GM12878 (cell line): ENCODE data around the gene PGA3. TPM values are rescaled to one million over a fixed set of nuclear protein-coding genes. Genes with fewer than 3 reads are reported as not detected.

ENCODE experiments used
- GATAD2B ChIP-seq: fragments of 450-650 bp; conservative IDR thresholded peaks from 2 replicates; pipeline ENCODE4 v1.6.1; 2017; ENCODE audit warnings: low read depth, mild to moderate bottlenecking, moderate library complexity
- LARP7 ChIP-seq: fragments of 450-650 bp; IDR thresholded peaks from 2 replicates; pipeline ENCODE4 v1.6.1; 2017; ENCODE audit warnings: mild to moderate bottlenecking
- NFYB ChIP-seq: IDR thresholded peaks from 2 replicates; pipeline ENCODE4 v1.6.1; 2011; ENCODE audit warnings: low read depth, mild to moderate bottlenecking, low read length, improper control_type of control experiment, moderate library complexity; ENCODE audit not compliant: insufficient read depth
- polyA plus RNA-seq, 11 experiments: library from polyadenylated mRNA; depleted of rRNA in 4 of 11; unstranded in 6 of 11; stranded (reverse) in 5 of 11; fragments of >200 nt; fragmentation: Nextera tagmentation in 4 of 11; fragmentation: Illumina TruSeq in 1 of 11; extraction: Ambion mirVana in 4 of 11; extraction: Trizol in 1 of 11; gene quantifications; 1 replicate in 1 of 11; 2 replicates in 10 of 11; pipeline versions ENCODE4 v1.2.1 to v1.2.3, GENCODE V29; 2011 to 2016; ENCODE audit warnings: inconsistent platforms in 2 of 11, missing spikeins in 2 of 11, low read depth in 1 of 11
- total RNA-seq, 4 experiments: library from RNA; depleted of rRNA in 3 of 4; stranded (reverse); fragments of >200 nt in 3 of 4; fragmentation: Illumina TruSeq in 1 of 4; extraction: Trizol in 1 of 4; gene quantifications; 2 replicates each; pipeline versions ENCODE4 v1.2.1 to v1.2.3, GENCODE V29; 2013 to 2021
- TF ChIP-seq, protein P1 (sequence below): fragments of 150-350 bp; IDR thresholded peaks from 2 replicates; pipeline ENCODE4 v1.6.1; 2014; ENCODE audit warnings: mild to moderate bottlenecking, low read depth, low read length

Gene PGA3
- total and polyA plus RNA-seq, 10 of the 15 experiments (the other 5 are each of a cell fraction or from before 2014, with no cell fraction given) = not detected

DNA sequence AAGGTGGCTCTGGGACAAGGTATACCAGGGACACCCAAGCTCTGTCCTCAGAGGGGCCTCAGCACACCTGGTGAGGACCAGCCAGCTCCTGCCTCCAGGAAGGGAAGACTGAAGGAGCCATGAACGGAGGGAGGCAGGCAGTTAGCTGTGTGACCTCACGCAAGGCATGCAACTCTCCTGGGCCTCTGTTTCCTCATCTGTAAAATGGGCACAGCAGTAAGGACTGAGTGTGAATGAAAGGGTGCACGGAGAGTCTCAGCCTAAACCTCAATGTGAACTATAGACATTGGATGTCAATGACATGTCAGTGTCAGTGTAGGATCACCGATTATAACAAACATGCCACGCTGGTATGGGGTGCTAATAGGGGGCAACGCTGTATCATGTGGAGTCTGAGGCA lies 56.0 kb downstream of the PGA3 start (continued):
- TF ChIP-seq, protein P1, sequence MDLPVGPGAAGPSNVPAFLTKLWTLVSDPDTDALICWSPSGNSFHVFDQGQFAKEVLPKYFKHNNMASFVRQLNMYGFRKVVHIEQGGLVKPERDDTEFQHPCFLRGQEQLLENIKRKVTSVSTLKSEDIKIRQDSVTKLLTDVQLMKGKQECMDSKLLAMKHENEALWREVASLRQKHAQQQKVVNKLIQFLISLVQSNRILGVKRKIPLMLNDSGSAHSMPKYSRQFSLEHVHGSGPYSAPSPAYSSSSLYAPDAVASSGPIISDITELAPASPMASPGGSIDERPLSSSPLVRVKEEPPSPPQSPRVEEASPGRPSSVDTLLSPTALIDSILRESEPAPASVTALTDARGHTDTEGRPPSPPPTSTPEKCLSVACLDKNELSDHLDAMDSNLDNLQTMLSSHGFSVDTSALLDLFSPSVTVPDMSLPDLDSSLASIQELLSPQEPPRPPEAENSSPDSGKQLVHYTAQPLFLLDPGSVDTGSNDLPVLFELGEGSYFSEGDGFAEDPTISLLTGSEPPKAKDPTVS = no peak
- TF ChIP-seq NFYB = no peak
- no peak for TF ChIP-seq GATAD2B
- TF ChIP-seq LARP7 = no peak
- TF ChIP-seq, all 136 proteins: peak for 0

Other genes starting within 250 kb of the PGA3 start
Only the 7 nearest of the 13 such genes appear.
- gene CD5, start 101.0 kb upstream of the PGA3 start, total RNA-seq (2014; rRNA removed) = 0.17 and 0.22 TPM in 2 replicates
- gene CD5, start 101.0 kb upstream of the PGA3 start, total RNA-seq (2014; rRNA removed; fragmentation: Illumina TruSeq; extraction: Trizol) = 0.04 and 0.09 TPM in 2 replicates
- gene CD5, start 101.0 kb upstream of the PGA3 start, total RNA-seq (2021) = 0.58 and 0.87 TPM in 2 replicates
- gene CD5, start 101.0 kb upstream of the PGA3 start, polyA plus RNA-seq (2011; rRNA removed) = not detected in 2 replicates
- gene CD5, start 101.0 kb upstream of the PGA3 start, polyA plus RNA-seq (2014; fragmentation: Illumina TruSeq; extraction: Trizol) = 0.16 and 0.17 TPM in 2 replicates
- gene CD5, start 101.0 kb upstream of the PGA3 start, polyA plus RNA-seq (2014; fragmentation: Nextera tagmentation; extraction: Ambion mirVana) = under 1 TPM in 1 of 2 experiments, not detected in 1; 0.02 TPM
- gene CD5, start 101.0 kb upstream of the PGA3 start, polyA plus RNA-seq (2014; rRNA removed) = 0.18 and 0.19 TPM in 2 replicates
- under 1 TPM; 0.23 to 0.35 TPM for gene CD5, start 101.0 kb upstream of the PGA3 start, polyA plus RNA-seq (2016; fragmentation: Nextera tagmentation; extraction: Ambion mirVana)
- 7.4 and 8.6 TPM in 2 replicates for gene VPS37C, start 42.1 kb upstream of the PGA3 start, total RNA-seq (2014; rRNA removed)
- gene VPS37C, start 42.1 kb upstream of the PGA3 start, total RNA-seq (2014; rRNA removed; fragmentation: Illumina TruSeq; extraction: Trizol) = 4.1 and 4.8 TPM in 2 replicates
- gene VPS37C, start 42.1 kb upstream of the PGA3 start, total RNA-seq (2021) = 15.6 and 16.5 TPM in 2 replicates
- 5.1 and 7.0 TPM in 2 replicates for gene VPS37C, start 42.1 kb upstream of the PGA3 start, polyA plus RNA-seq (2011; rRNA removed)
- gene VPS37C, start 42.1 kb upstream of the PGA3 start, polyA plus RNA-seq (2014; fragmentation: Illumina TruSeq; extraction: Trizol) = 2.2 and 5.0 TPM in 2 replicates
- gene VPS37C, start 42.1 kb upstream of the PGA3 start, polyA plus RNA-seq (2014; fragmentation: Nextera tagmentation; extraction: Ambion mirVana) = under 1 TPM; 0.39 to 0.88 TPM
- 8.6 and 9.0 TPM in 2 replicates for gene VPS37C, start 42.1 kb upstream of the PGA3 start, polyA plus RNA-seq (2014; rRNA removed)
- 1 to 10 TPM; 8.7 to 9.6 TPM for gene VPS37C, start 42.1 kb upstream of the PGA3 start, polyA plus RNA-seq (2016; fragmentation: Nextera tagmentation; extraction: Ambion mirVana)
- not detected in 2 replicates for gene PGA4, start 18.8 kb downstream of the PGA3 start, total RNA-seq (2014; rRNA removed)
- not detected in 2 replicates for gene PGA4, start 18.8 kb downstream of the PGA3 start, total RNA-seq (2014; rRNA removed; fragmentation: Illumina TruSeq; extraction: Trizol)
- not detected in 2 replicates for gene PGA4, start 18.8 kb downstream of the PGA3 start, total RNA-seq (2021)
- not detected in 2 replicates for gene PGA4, start 18.8 kb downstream of the PGA3 start, polyA plus RNA-seq (2011; rRNA removed)
- gene PGA4, start 18.8 kb downstream of the PGA3 start, polyA plus RNA-seq (2014; fragmentation: Illumina TruSeq; extraction: Trizol) = not detected in 2 replicates
- not detected for gene PGA4, start 18.8 kb downstream of the PGA3 start, polyA plus RNA-seq (2014; fragmentation: Nextera tagmentation; extraction: Ambion mirVana)
- not detected in 2 replicates for gene PGA4, start 18.8 kb downstream of the PGA3 start, polyA plus RNA-seq (2014; rRNA removed)
- gene PGA4, start 18.8 kb downstream of the PGA3 start, polyA plus RNA-seq (2016; fragmentation: Nextera tagmentation; extraction: Ambion mirVana) = not detected
- gene PGA5, start 37.7 kb downstream of the PGA3 start, total RNA-seq (2014; rRNA removed) = not detected in 2 replicates
- not detected in 2 replicates for gene PGA5, start 37.7 kb downstream of the PGA3 start, total RNA-seq (2014; rRNA removed; fragmentation: Illumina TruSeq; extraction: Trizol)
- not detected in 2 replicates for gene PGA5, start 37.7 kb downstream of the PGA3 start, total RNA-seq (2021)
- not detected in 2 replicates for gene PGA5, start 37.7 kb downstream of the PGA3 start, polyA plus RNA-seq (2011; rRNA removed)
- not detected in 2 replicates for gene PGA5, start 37.7 kb downstream of the PGA3 start, polyA plus RNA-seq (2014; fragmentation: Illumina TruSeq; extraction: Trizol)
- gene PGA5, start 37.7 kb downstream of the PGA3 start, polyA plus RNA-seq (2014; fragmentation: Nextera tagmentation; extraction: Ambion mirVana) = not detected
- not detected in 2 replicates for gene PGA5, start 37.7 kb downstream of the PGA3 start, polyA plus RNA-seq (2014; rRNA removed)
- gene PGA5, start 37.7 kb downstream of the PGA3 start, polyA plus RNA-seq (2016; fragmentation: Nextera tagmentation; extraction: Ambion mirVana) = not detected
- gene VWCE, start 91.8 kb downstream of the PGA3 start, total RNA-seq (2014; rRNA removed) = 1.3 and 2.5 TPM in 2 replicates
- 1.0 TPM in 2 replicates for gene VWCE, start 91.8 kb downstream of the PGA3 start, total RNA-seq (2014; rRNA removed; fragmentation: Illumina TruSeq; extraction: Trizol)
- gene VWCE, start 91.8 kb downstream of the PGA3 start, total RNA-seq (2021) = 2.7 and 4.0 TPM in 2 replicates
- gene VWCE, start 91.8 kb downstream of the PGA3 start, polyA plus RNA-seq (2011; rRNA removed) = 1.2 and 2.1 TPM in 2 replicates
- gene VWCE, start 91.8 kb downstream of the PGA3 start, polyA plus RNA-seq (2014; fragmentation: Illumina TruSeq; extraction: Trizol) = 0.62 and 2.4 TPM in 2 replicates
- gene VWCE, start 91.8 kb downstream of the PGA3 start, polyA plus RNA-seq (2014; fragmentation: Nextera tagmentation; extraction: Ambion mirVana) = under 1 TPM; 0.10 to 0.29 TPM
- 3.2 and 4.0 TPM in 2 replicates for gene VWCE, start 91.8 kb downstream of the PGA3 start, polyA plus RNA-seq (2014; rRNA removed)
- 1 to 10 TPM; 4.8 to 4.9 TPM for gene VWCE, start 91.8 kb downstream of the PGA3 start, polyA plus RNA-seq (2016; fragmentation: Nextera tagmentation; extraction: Ambion mirVana)
- 241 and 250 TPM in 2 replicates for gene DDB1, start 129.6 kb downstream of the PGA3 start, total RNA-seq (2014; rRNA removed)
- gene DDB1, start 129.6 kb downstream of the PGA3 start, total RNA-seq (2014; rRNA removed; fragmentation: Illumina TruSeq; extraction: Trizol) = 197 and 199 TPM in 2 replicates
- gene DDB1, start 129.6 kb downstream of the PGA3 start, total RNA-seq (2021) = 271 and 272 TPM in 2 replicates
- gene DDB1, start 129.6 kb downstream of the PGA3 start, polyA plus RNA-seq (2011; rRNA removed) = 183 and 221 TPM in 2 replicates
- 160 and 203 TPM in 2 replicates for gene DDB1, start 129.6 kb downstream of the PGA3 start, polyA plus RNA-seq (2014; fragmentation: Illumina TruSeq; extraction: Trizol)
- 100 to 1,000 TPM; 136 to 211 TPM for gene DDB1, start 129.6 kb downstream of the PGA3 start, polyA plus RNA-seq (2014; fragmentation: Nextera tagmentation; extraction: Ambion mirVana)
- 202 and 220 TPM in 2 replicates for gene DDB1, start 129.6 kb downstream of the PGA3 start, polyA plus RNA-seq (2014; rRNA removed)
- gene DDB1, start 129.6 kb downstream of the PGA3 start, polyA plus RNA-seq (2016; fragmentation: Nextera tagmentation; extraction: Ambion mirVana) = 100 to 1,000 TPM; 236 to 262 TPM
- 58.2 and 69.7 TPM in 2 replicates for gene TKFC, start 129.7 kb downstream of the PGA3 start, total RNA-seq (2014; rRNA removed)
- 25.0 and 25.1 TPM in 2 replicates for gene TKFC, start 129.7 kb downstream of the PGA3 start, total RNA-seq (2014; rRNA removed; fragmentation: Illumina TruSeq; extraction: Trizol)
- gene TKFC, start 129.7 kb downstream of the PGA3 start, total RNA-seq (2021) = 92.5 and 97.8 TPM in 2 replicates
- gene TKFC, start 129.7 kb downstream of the PGA3 start, polyA plus RNA-seq (2011; rRNA removed) = 22.4 and 48.3 TPM in 2 replicates
- gene TKFC, start 129.7 kb downstream of the PGA3 start, polyA plus RNA-seq (2014; fragmentation: Illumina TruSeq; extraction: Trizol) = 11.3 and 39.9 TPM in 2 replicates
- 1 to 10 TPM; 2.4 to 5.5 TPM for gene TKFC, start 129.7 kb downstream of the PGA3 start, polyA plus RNA-seq (2014; fragmentation: Nextera tagmentation; extraction: Ambion mirVana)
- 72.8 and 82.6 TPM in 2 replicates for gene TKFC, start 129.7 kb downstream of the PGA3 start, polyA plus RNA-seq (2014; rRNA removed)
- 100 to 1,000 TPM; 103 to 113 TPM for gene TKFC, start 129.7 kb downstream of the PGA3 start, polyA plus RNA-seq (2016; fragmentation: Nextera tagmentation; extraction: Ambion mirVana)